Fibroblast of lung (primary cell): Measurements from ENCODE around the gene WNT10A. TPM values are rescaled to one million over a fixed set of nuclear protein-coding genes. Genes with fewer than 3 reads are reported as not detected.
A peak's percentile ranks its signal among the peaks of the same experiment; 100 is the strongest.

Experiments
- DNase-seq, 2 donors: peaks; one replicate each; pipeline versions ENCODE4 v3.0.0 to v3.0.0-alpha.2; 2010; ENCODE audit warnings: low read depth in 2 of 2
- H2AFZ ChIP-seq: 2 replicates; pipeline ENCODE4 v1.5.1; 2012; ENCODE audit warnings: low read length, control low read depth, inconsistent platforms
- H3K27ac ChIP-seq: 2 replicates; pipeline ENCODE4 v1.5.1; 2011; ENCODE audit warnings: low read length, control low read depth; ENCODE audit not compliant: insufficient read depth
- H3K27me3 ChIP-seq: 2 replicates; pipeline ENCODE4 v1.5.1; 2011; ENCODE audit warnings: mild to moderate bottlenecking, low read length; ENCODE audit not compliant: control insufficient read depth, insufficient read depth
- H3K36me3 ChIP-seq: 2 replicates; pipeline ENCODE4 v1.5.1; 2011; ENCODE audit warnings: low read length; ENCODE audit not compliant: control insufficient read depth, insufficient read depth
- H3K4me1 ChIP-seq: 2 replicates; pipeline ENCODE4 v1.5.1; 2011; ENCODE audit warnings: low read length; ENCODE audit not compliant: control insufficient read depth, insufficient read depth; ENCODE audit errors: extremely low read depth
- H3K4me2 ChIP-seq: 2 replicates; pipeline ENCODE4 v1.5.1; 2011; ENCODE audit warnings: low read length, control low read depth; ENCODE audit not compliant: insufficient read depth; ENCODE audit errors: extremely low read depth
- H3K4me3 ChIP-seq, 4 experiments: fragments of 200-600 bp in 1 of 4; sonication (generic) in 1 of 4; replicated peaks in 1 of 4; 2 replicates each; pipeline ENCODE4 v1.5.1; 2011 to 2016; ENCODE audit warnings: low read length in 4 of 4, low read depth in 3 of 4, mild to moderate bottlenecking in 3 of 4, control low read depth in 2 of 4, inconsistent platforms in 1 of 4, mixed read lengths in 1 of 4; ENCODE audit not compliant: insufficient read depth in 1 of 4; ENCODE audit errors: control extremely low read depth in 1 of 4
- H3K79me2 ChIP-seq: 2 replicates; pipeline ENCODE4 v1.5.1; 2012; ENCODE audit warnings: mild to moderate bottlenecking, low read length, inconsistent platforms; ENCODE audit not compliant: control insufficient read depth, insufficient read depth
- H3K9ac ChIP-seq: 2 replicates; pipeline ENCODE4 v1.5.1; 2011; ENCODE audit warnings: mild to moderate bottlenecking, low read length, control low read depth; ENCODE audit not compliant: insufficient read depth
- H3K9me3 ChIP-seq: 2 replicates; pipeline ENCODE4 v1.5.1; 2012; ENCODE audit warnings: low read depth, low read length; ENCODE audit not compliant: control insufficient read depth, insufficient read depth
- H4K20me1 ChIP-seq: 2 replicates; pipeline ENCODE4 v1.5.1; 2011; ENCODE audit warnings: low read length; ENCODE audit not compliant: control insufficient read depth, insufficient read depth; ENCODE audit errors: extremely low read depth
- EZH2 ChIP-seq: IDR thresholded peaks from 2 replicates; pipeline ENCODE4 v1.5.1; 2012; ENCODE audit warnings: low read length, control low read depth, mild to moderate bottlenecking; ENCODE audit errors: missing control alignments
- polyA plus RNA-seq, 2 donors: library from polyadenylated mRNA; depleted of rRNA in 1 of 2; stranded (reverse) in 1 of 2; unstranded in 1 of 2; fragments of >200 nt; gene quantifications; 2 replicates each; pipeline ENCODE4 v1.2.1, GENCODE V29; 2011 to 2012; ENCODE audit warnings: missing spikeins in 1 of 2
- total RNA-seq: library from RNA; depleted of rRNA; stranded (reverse); fragments of >200 nt; gene quantifications from 2 replicates; pipeline ENCODE4 v1.2.1, GENCODE V29; 2014
- TF ChIP-seq, protein P1 (sequence below), 2 donors: IDR thresholded peaks in 1 of 2; conservative IDR thresholded peaks in 1 of 2; 1 replicate in 1 of 2; 2 replicates in 1 of 2; pipeline ENCODE4 v1.5.1; 2011 to 2012; ENCODE audit warnings: low read length in 2 of 2, control low read depth in 1 of 2, inconsistent platforms in 1 of 2, low read depth in 1 of 2, mild to moderate bottlenecking in 1 of 2

The WNT10A gene
- total and polyA plus RNA-seq, 2 donors (not counting 1 experiment from before 2014, with no cell fraction given), result not detected

DNA sequence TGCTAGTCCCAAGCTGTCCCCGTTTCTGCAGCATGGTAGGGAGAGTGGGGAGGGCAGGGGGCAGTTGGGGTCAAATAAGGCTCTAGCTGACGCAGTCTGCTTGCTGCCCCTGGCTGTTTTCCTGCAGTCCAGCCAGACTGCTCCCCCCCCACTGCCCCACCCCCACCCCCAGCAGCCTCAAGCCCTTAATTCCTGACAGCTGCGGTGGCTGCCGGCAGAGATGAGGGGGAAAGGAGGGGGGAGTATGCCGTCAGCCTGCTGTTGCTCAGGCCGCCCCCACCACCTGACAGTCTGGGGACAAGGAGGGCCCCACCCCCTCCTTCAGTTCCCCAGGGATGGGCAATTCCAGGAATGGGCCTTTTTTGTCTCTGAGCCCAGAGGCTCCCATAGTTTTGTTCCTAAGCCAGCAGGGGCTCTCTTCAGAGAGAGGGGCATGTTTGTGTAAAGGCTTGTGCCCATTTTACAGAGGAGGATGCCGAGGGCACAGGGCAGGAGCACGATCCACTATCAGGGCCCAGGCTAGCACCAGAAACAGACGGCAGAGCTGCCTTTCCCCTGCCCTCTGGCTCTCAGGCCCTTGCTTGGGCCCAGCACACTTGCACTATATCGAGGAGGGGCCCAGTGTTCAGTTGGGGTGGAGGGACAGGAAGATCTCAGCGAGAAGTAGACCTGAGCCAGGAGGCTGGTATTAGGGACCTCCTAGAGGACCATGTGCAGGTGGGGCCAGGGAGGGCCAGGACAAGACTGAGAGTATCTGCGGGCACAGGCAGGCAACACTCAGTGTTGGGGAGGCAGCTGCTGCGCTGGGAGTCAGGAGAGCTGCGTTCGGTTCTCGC lies 1.5 kb upstream of the WNT10A start:
- H3K27ac ChIP-seq, result no peak overlapping the region
- H3K27me3 ChIP-seq, result peaks cover 53% of the 10 kb centered on the region

DNA sequence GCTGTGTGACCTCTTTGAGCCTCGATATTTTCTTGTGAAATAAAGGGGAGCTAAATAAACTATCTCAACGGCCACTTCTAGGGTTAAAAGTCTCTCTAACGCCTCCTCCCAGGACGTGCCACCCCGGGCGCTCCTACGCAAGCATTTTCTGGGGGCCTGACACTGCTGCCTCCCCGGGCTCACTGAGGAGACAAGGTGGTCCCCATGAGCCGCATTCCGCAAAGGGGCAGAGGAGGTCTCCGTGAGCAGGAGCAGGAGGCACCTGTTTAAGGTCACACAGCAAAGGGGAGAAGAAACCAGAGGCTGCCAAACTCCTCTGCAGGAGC lies 913 bp upstream of the WNT10A start:
- TF ChIP-seq EZH2, result no peak
- TF ChIP-seq, protein P1, sequence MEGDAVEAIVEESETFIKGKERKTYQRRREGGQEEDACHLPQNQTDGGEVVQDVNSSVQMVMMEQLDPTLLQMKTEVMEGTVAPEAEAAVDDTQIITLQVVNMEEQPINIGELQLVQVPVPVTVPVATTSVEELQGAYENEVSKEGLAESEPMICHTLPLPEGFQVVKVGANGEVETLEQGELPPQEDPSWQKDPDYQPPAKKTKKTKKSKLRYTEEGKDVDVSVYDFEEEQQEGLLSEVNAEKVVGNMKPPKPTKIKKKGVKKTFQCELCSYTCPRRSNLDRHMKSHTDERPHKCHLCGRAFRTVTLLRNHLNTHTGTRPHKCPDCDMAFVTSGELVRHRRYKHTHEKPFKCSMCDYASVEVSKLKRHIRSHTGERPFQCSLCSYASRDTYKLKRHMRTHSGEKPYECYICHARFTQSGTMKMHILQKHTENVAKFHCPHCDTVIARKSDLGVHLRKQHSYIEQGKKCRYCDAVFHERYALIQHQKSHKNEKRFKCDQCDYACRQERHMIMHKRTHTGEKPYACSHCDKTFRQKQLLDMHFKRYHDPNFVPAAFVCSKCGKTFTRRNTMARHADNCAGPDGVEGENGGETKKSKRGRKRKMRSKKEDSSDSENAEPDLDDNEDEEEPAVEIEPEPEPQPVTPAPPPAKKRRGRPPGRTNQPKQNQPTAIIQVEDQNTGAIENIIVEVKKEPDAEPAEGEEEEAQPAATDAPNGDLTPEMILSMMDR (conservative IDR thresholded peaks at IDR 0.05 in 1 of 2, IDR thresholded peaks at IDR 0.05 in 1 of 2; ENCODE audit: low read depth in 1 of 2, low read length in 2 of 2), result no peak
- Histone ChIP-seq H3K9ac (no peak overlapping the region), H3K4me1 (no peaks in the 10 kb centered on the region), H4K20me1 (no peaks in the 10 kb centered on the region), H3K27me3 (peaks cover 54% of the 10 kb centered on the region), H3K4me2 (no peak overlapping the region), H3K9me3 (no peaks in the 10 kb centered on the region), H3K27ac (no peak overlapping the region), H2AFZ (no peak overlapping the region), H3K36me3 (no peaks in the 10 kb centered on the region), H3K79me2 (no peaks in the 10 kb centered on the region), H3K4me3 (no peak overlapping the region)
- no peak for DNase-seq

More for the DNA sequence above, 1.5 kb upstream of the WNT10A start:
- no peak for DNase-seq
- no peak for TF ChIP-seq EZH2
- TF ChIP-seq, protein P1 (conservative IDR thresholded peaks at IDR 0.05 in 1 of 2, IDR thresholded peaks at IDR 0.05 in 1 of 2; ENCODE audit: low read depth in 1 of 2, low read length in 2 of 2), result no peak
- Histone ChIP-seq H3K4me2 (no peak overlapping the region), H4K20me1 (no peaks in the 10 kb centered on the region), H3K4me1 (no peaks in the 10 kb centered on the region), H3K9me3 (no peaks in the 10 kb centered on the region), H3K4me3 (no peak overlapping the region), H2AFZ (no peak overlapping the region), H3K9ac (no peak overlapping the region), H3K36me3 (no peaks in the 10 kb centered on the region), H3K79me2 (no peaks in the 10 kb centered on the region)

DNA sequence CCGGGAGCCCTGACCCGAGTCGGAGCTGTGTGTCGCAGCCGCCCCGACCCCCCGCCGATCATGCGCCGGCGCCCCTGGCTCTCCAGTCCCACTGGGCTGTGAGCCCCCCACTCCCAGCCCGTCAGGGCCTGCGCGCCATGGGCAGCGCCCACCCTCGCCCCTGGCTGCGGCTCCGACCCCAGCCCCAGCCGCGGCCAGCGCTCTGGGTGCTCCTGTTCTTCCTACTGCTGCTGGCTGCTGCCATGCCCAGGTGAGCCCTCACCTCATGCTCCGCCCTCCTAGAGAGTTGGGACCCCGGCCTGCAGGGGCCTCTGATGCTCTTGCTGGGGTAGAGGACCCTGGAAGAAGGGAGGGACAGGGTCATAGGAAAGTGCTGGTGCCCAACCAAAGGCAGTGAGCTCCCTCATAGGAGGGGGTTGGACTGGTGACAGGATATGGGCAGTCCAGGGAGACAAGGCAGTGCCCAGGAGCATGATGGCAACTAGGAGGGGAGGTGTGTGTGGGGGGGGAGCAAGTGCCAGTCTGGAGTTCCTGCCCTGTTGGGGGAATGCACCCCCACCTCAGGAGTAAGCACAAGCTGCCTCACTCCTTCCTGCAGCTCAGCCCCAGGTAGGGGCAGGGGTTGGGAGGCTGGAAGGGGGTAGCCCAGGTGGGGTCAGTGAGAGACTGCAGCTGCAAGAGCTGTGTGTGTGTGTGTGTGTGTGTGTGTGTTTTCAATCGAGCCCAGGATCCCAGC lies 375 bp downstream of the WNT10A start:
- H3K79me2 ChIP-seq, result no peaks in the 10 kb centered on the region
- H3K4me1 ChIP-seq, result no peaks in the 10 kb centered on the region
- DNase-seq, result no peak
- H4K20me1 ChIP-seq, result no peaks in the 10 kb centered on the region
- H3K9ac ChIP-seq, result no peak overlapping the region
- H3K4me2 ChIP-seq, result no peak overlapping the region
- H3K27ac ChIP-seq, result no peak overlapping the region
- H3K27me3 ChIP-seq, result peaks cover 61% of the 10 kb centered on the region
- no peak overlapping the region for H3K4me3 ChIP-seq
- H3K36me3 ChIP-seq, result no peaks in the 10 kb centered on the region
- TF ChIP-seq, protein P1 (conservative IDR thresholded peaks at IDR 0.05 in 1 of 2, IDR thresholded peaks at IDR 0.05 in 1 of 2; ENCODE audit: low read depth in 1 of 2, low read length in 2 of 2), result no peak
- peak; percentile 12 for TF ChIP-seq EZH2
- H2AFZ ChIP-seq, result no peak overlapping the region
- no peaks in the 10 kb centered on the region for H3K9me3 ChIP-seq
